ENCODE results near the gene CWC15. TPM values are rescaled to one million over a fixed set of nuclear protein-coding genes. Genes with fewer than 3 reads are reported as not detected.

CWC15 gene
- total and polyA plus RNA-seq, 9 of the 15 experiments (the other 6 are each of a cell fraction or from before 2014, with no cell fraction given): 47.3 to 168 (median 89.2) TPM

GRCh38 chr11:94997437-94997836 is 24.1 kb upstream of the CWC15 start:
- ChIA-PET POLR2A (no interaction called here), CTCF (ENCODE audit: low intra/inter-chr PET ratio) (no interaction called here)
- peaks cover 0 to 5% of the 10 kb centered on the region in 2 experiments; a peak in 2 of 5 replicates for H3K4me1 ChIP-seq (replicated peaks in 1 of 2; ENCODE audit: control insufficient read depth in 2 of 2, insufficient read depth in 2 of 2, low read length in 2 of 2)
- in situ Hi-C loops (cut with MboI) (no loop called here), intact Hi-C loops (cut with micrococcal nuclease) (no loop called here)
- H3K4me2 ChIP-seq (ENCODE audit: insufficient read depth, low read length): no peak overlapping the region
- H2AFZ ChIP-seq (ENCODE audit: low read depth, low read length): no peak overlapping the region
- no peaks in the 10 kb centered on the region for H4K20me1 ChIP-seq (replicated peaks; ENCODE audit: control insufficient read depth, insufficient read depth, low read length)
- ATAC-seq: peak; percentile 81
- no peaks in the 10 kb centered on the region for H3K36me3 ChIP-seq (ENCODE audit: control insufficient read depth, insufficient read depth, low read length)
- peak; percentile 13 to 43 (median 32) for DNase-seq (ENCODE audit: extremely low read depth in 1 of 4, low spot score in 3 of 4)
- H3K79me2 ChIP-seq (ENCODE audit: control insufficient read depth, insufficient read depth, low read length): no peaks in the 10 kb centered on the region
- no peaks in the 10 kb centered on the region; a peak in 1 of 5 replicates for H3K27me3 ChIP-seq (ENCODE audit: control insufficient read depth in 2 of 2, insufficient read depth in 2 of 2, low read length in 2 of 2)
- no peaks in the 10 kb centered on the region for H3K9me3 ChIP-seq (replicated peaks; ENCODE audit: control insufficient read depth, insufficient read depth, low read depth, low read length)
- no TSS peak for BruUV-seq (replicated peaks)
- FAIRE-seq: no peak
- no peak overlapping the region for H3K4me3 ChIP-seq
- 7% methylated on average over 6 of the region's 6 CpGs for WGBS (ENCODE audit: insufficient coverage, low coverage, missing lambda C conversion rate)
- no peaks in the 10 kb centered on the region for H3K9me1 ChIP-seq (ENCODE audit: control insufficient read depth, insufficient read depth, low read length)
- H3K27ac ChIP-seq (ENCODE audit: extremely low read depth, low read depth, low read length): no peak overlapping the region
- H3K9ac ChIP-seq (ENCODE audit: insufficient read depth in 1 of 2, low read depth in 2 of 2, low read length in 2 of 2): no peak overlapping the region
- no peak for TF ChIP-seq ZFP36 (IDR thresholded peaks at IDR 0.05; ENCODE audit: low read depth, low read length, partially characterized antibody)
- TF ChIP-seq MXI1 (IDR thresholded peaks at IDR 0.05; ENCODE audit: low read depth, low read length): no peak
- no peak for TF ChIP-seq ZNF589 (CRISPR knock-in tag; IDR thresholded peaks at IDR 0.05; ENCODE audit: low read depth)
- no peak for TF ChIP-seq CEBPG (CRISPR knock-in tag; IDR thresholded peaks at IDR 0.05)
- TF ChIP-seq CEBPG (tag; conservative IDR thresholded peaks at IDR 0.05 in 1 of 2, IDR thresholded peaks at IDR 0.05 in 1 of 2): no peak
- TF ChIP-seq ZNF707 (CRISPR knock-in tag; conservative IDR thresholded peaks at IDR 0.05): no peak
- peak; percentile 35; the same call in 1 of the 2 replicates for TF ChIP-seq DPF2 (IDR thresholded peaks at IDR 0.05)
- 0 out of 2 replicates have a peak, but pooled peaks have one; percentile 23 for TF ChIP-seq CBFA2T3 (IDR thresholded peaks at IDR 0.05)
- TF ChIP-seq KDM4B (IDR thresholded peaks at IDR 0.05; ENCODE audit: borderline replicate concordance in 2 of 2, low read depth in 1 of 2): no peak
- TF ChIP-seq ZKSCAN1 (IDR thresholded peaks at IDR 0.05; ENCODE audit: low read depth, low read length): 0 out of 2 replicates have a peak, but pooled peaks have one; percentile 20
- TF ChIP-seq ZBTB26 (CRISPR knock-in tag; IDR thresholded peaks at IDR 0.05): no peak
- TF ChIP-seq ZNF644 (tag; IDR thresholded peaks at IDR 0.05; ENCODE audit: low read depth): no peak
- TF ChIP-seq ARID2 (IDR thresholded peaks at IDR 0.05): no peak
- TF ChIP-seq NR2C1 (IDR thresholded peaks at IDR 0.05): no peak
- no peak for TF ChIP-seq NR2C1 (tag; IDR thresholded peaks at IDR 0.05)
- no peak for TF ChIP-seq TCF7L2 (IDR thresholded peaks at IDR 0.05; ENCODE audit: low read depth, low read length)
- no peak for TF ChIP-seq ZNF175 (CRISPR knock-in tag; IDR thresholded peaks at IDR 0.05; ENCODE audit: low read depth)
- no peak for TF ChIP-seq ZNF780A (CRISPR knock-in tag; IDR thresholded peaks at IDR 0.05)
- TF ChIP-seq ZNF347 (CRISPR knock-in tag; IDR thresholded peaks at IDR 0.05; ENCODE audit: low read depth): no peak
- TF ChIP-seq RBM17 (IDR thresholded peaks at IDR 0.05; ENCODE audit: borderline replicate concordance, low read depth, low read length): no peak
- TF ChIP-seq SFPQ (IDR thresholded peaks at IDR 0.05; ENCODE audit: low read depth, low read length): no peak
- TF ChIP-seq ZNF586 (CRISPR knock-in tag; conservative IDR thresholded peaks at IDR 0.05): no peak
- no peak for TF ChIP-seq ELF1 (tag; IDR thresholded peaks at IDR 0.05)
